KG1 (cell line): ENCODE results near the gene SYNJ1.
"Not testable (repeated sequence)": the region's sequence is repeated elsewhere in the genome, so short reads cannot be mapped to it uniquely, and the experiment has no call there.

ENCODE experiments used
- DNase-seq: peaks from one replicate; lab custom pipeline; 2025; lab: John Stamatoyannopoulos, UW

Gene SYNJ1

GRCh38 chr21:32690085-32690484 lies 37.7 kb downstream of the SYNJ1 start:
- no peak for DNase-seq

- DNase-seq = no peak
Observed at GRCh38 chr21:32687643-32688345, 40.0 kb downstream of the SYNJ1 start.

- DNase-seq = no peak
Observed at GRCh38 chr21:32682696-32683474, 44.9 kb downstream of the SYNJ1 start.

GRCh38 chr21:32674731-32675130 lies 53.1 kb downstream of the SYNJ1 start:
- DNase-seq = no peak

- DNase-seq = no peak
Observed at GRCh38 chr21:32674038-32674437, 53.8 kb downstream of the SYNJ1 start.

- no peak for DNase-seq
Observed at GRCh38 chr21:32666258-32666657, 61.6 kb downstream of the SYNJ1 start.

- not testable (repeated sequence) for DNase-seq
Observed at GRCh38 chr21:32664095-32664494, 63.7 kb downstream of the SYNJ1 start.

GRCh38 chr21:32661981-32662380 lies 65.8 kb downstream of the SYNJ1 start:
- not testable (repeated sequence) for DNase-seq

GRCh38 chr21:32661026-32661782 lies 66.6 kb downstream of the SYNJ1 start:
- DNase-seq = not testable (repeated sequence)

GRCh38 chr21:32658524-32658923 lies 69.3 kb downstream of the SYNJ1 start:
- no peak for DNase-seq

GRCh38 chr21:32653326-32653901 lies 74.4 kb downstream of the SYNJ1 start:
- DNase-seq = no peak

- no peak for DNase-seq
Observed at GRCh38 chr21:32648165-32648564, 79.6 kb downstream of the SYNJ1 start.

GRCh38 chr21:32645261-32646182 lies 82.3 kb downstream of the SYNJ1 start:
- no peak for DNase-seq

- no peak for DNase-seq
Observed at GRCh38 chr21:32641710-32642698, 85.8 kb downstream of the SYNJ1 start.

GRCh38 chr21:32626621-32627196 lies 101.1 kb downstream of the SYNJ1 start:
- DNase-seq = no peak

- not testable (repeated sequence) for DNase-seq
Observed at GRCh38 chr21:32618218-32618617, 109.6 kb downstream of the SYNJ1 start.

- DNase-seq = no peak
Observed at GRCh38 chr21:32613436-32614043, 114.3 kb downstream of the SYNJ1 start.

GRCh38 chr21:32612999-32613337 lies 114.8 kb downstream of the SYNJ1 start:
- DNase-seq = no peak
